Endothelial cell of hepatic sinusoid (primary cell): Measurements from ENCODE around the gene COX6A2.

Source experiments
- in situ Hi-C: cut with HindIII; loops from 2 replicates; pipeline ENCODE4 v1.10.0; 2017; ENCODE audit warnings: low sequenced_read_pairs

The COX6A2 gene

DNA sequence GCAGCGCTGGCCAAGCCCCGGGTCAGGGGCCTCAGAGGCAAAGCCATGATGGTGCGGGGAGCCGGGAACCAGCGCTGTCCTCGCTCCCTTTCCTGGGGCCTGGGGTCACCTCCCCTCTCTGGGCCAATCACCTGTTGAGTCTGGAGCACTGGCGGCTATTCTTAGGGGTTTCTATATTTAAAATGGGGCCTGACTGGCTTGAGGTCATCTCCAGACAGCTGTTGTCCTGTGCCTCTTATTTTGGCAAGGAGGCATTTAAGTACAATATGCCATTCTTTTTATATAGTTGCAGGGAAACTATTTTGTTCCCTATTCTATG lies at the start of gene COX6A2:
Gene COX6A2 (minus strand): TSS at position 82 of the 319 bp plus-strand sequence. CDS start 35 bp downstream, at position 47.
- in situ Hi-C loops = no loop called here

DNA sequence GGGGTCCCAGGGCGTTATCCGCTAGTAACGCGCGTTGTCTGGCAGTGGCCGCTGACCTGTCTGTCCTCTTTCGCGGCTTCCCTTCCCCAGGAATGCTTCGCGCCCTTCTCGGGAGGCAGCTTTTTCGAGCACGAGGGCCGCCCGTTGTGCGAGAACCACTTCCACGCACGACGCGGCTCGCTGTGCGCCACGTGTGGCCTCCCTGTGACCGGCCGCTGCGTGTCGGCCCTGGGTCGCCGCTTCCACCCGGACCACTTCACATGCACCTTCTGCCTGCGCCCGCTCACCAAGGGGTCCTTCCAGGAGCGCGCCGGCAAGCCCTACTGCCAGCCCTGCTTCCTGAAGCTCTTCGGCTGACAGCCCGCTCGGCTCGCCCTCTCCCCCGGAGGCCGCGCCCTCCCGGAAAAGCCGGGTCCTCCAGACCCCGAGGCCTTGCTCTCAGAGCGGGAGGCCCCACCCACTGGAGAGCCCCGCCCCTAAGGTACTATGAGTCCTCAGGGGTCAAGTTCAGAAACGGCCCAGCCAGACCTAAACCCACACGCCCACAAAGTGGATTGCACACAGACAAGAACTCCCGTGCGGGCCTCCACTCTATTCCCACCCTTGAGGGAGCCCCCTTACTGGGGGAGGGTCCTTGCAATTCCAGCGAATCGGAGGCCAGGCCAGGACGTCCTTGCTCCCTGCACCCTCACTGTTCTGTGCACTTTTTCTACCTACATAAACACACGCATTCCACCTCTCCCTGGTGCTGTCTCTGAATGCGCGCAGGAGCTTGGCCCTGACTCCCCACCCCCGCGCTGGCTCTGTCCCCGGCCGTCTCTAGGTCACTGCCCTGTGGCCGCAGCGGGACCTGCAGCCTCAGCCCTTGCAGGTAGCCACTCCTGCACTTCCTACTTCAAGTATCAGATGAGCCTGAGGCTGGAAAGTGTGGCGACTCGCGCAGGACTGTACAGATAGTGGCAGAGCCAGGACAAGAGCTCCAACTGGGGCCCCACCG lies 49.4 kb upstream of the COX6A2 start:
- in situ Hi-C loops = no loop called here

DNA sequence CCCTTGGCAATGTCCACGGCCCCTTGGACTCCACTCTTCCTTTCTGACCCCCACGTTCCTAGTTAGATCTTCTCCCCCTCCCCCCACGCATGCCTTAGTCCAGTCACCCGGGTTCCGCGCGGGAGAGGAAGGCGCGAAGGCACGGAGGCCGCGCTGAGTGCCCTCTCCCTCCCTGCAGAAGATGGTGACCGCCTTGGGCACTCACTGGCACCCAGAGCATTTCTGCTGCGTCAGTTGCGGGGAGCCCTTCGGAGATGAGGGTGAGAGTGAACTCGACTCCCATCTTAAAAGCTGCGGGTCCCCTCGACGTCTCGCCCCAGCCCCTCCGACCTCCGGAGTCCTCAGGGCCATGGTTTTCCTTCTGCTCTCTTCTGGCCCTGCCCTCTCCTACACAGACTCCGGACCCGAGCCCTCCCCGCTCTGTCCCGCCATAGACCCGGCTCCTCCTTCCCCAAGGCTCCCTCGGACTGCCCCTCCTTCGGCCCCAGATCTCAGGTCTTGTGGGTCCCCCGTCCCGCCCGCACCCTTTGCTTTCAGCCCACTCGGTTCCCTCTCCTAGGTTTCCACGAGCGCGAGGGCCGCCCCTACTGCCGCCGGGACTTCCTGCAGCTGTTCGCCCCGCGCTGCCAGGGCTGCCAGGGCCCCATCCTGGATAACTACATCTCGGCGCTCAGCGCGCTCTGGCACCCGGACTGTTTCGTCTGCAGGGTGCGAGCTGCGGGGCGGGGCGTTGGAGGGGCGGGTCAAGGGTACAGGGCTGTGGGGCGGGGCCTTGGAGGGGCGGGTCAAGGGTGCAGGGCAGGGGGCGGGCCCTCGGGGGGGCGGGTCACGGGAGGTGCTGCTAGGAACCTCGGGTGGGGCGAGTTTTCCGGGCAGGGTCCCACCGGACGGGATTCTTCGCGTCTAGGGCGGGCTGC lies 48.4 kb upstream of the COX6A2 start:
- in situ Hi-C loops = no loop called here

DNA sequence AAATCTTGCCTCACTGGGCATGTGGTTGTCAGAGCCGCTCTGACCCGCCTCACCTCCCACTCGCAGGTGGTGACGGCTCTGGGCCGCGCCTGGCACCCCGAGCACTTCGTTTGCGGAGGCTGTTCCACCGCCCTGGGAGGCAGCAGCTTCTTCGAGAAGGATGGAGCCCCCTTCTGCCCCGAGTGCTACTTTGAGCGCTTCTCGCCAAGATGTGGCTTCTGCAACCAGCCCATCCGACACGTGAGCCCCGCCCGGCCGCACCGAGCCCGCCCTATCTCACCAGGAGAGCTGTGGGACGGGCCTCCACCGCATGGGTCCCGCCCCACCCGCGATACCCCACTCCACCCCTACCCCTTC lies 47.8 kb upstream of the COX6A2 start:
- in situ Hi-C loops = no loop called here

DNA sequence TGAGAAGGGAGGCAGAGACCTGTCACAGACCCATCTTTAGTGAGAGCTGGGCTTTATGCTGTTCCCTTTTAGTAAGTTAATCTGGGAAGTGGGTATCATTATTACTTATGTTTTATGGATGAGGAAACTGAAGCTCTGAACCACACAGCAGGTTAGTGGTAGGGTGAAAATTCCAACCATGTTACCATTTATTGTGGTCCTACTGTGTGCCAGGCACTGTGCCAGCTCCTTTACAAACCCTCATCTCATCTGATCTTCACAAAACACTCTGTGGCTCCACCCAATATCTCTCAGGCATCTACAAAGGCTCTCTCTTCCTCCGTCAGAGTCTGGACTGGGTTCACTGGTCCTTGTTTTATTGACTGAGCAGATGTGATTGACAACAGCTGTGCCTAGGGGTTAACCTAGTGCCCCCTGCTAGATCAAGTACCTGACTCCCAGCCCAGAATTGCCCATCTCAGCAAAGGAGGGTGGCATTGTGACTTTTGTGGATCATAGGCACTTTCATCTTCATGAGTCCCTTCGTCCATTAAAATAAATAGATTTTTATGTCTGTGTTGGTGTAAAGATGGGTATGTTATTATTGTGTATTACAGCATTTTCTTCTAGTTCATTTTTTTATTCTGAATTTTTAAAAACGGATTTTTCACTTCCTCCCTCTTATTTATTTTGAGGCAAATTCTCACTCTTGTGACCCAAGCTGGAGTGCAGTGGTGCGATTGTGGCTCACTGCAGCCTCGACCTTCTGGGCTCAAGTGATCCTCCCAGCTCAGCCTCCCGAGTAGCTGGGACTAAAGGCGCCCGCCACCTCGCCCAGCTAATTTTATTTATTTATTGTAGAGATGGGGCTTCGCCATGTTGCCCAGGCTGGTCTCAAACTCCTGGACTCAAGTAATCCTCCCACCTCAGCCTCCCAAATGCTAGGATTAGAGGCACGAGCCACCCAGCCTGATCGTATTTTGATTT lies 46.9 kb upstream of the COX6A2 start:
- in situ Hi-C loops = loop anchor here (25.0 kb wide), 2 partner anchors 413 to 538 kb away; partner anchors contain the start of genes ORAI3, ZNF646 and ZNF668

DNA sequence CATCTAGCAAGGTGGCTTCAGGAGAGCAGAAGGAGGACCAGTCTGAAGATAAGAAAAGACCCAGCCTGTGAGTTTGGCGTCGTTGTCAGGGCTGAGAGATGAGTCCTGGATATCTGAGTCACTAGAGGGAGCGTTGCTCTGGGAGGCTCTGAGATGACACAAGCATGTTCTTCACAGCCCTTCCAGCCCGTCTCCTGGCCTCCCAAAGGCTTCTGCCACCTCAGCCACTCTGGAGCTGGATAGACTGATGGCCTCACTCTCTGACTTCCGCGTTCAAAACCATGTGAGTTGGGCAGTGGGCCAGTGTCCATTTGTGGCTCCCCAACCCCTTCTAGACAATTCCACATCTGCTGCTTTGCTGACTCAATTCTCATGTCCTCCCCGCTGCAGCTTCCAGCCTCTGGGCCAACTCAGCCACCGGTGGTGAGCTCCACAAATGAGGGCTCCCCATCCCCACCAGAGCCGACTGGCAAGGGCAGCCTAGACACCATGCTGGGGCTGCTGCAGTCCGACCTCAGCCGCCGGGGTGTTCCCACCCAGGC lies 46.1 kb upstream of the COX6A2 start:
- in situ Hi-C loops = loop anchor here (25.0 kb wide), 2 partner anchors 412 to 537 kb away; partner anchors contain the start of genes ORAI3, ZNF646 and ZNF668

DNA sequence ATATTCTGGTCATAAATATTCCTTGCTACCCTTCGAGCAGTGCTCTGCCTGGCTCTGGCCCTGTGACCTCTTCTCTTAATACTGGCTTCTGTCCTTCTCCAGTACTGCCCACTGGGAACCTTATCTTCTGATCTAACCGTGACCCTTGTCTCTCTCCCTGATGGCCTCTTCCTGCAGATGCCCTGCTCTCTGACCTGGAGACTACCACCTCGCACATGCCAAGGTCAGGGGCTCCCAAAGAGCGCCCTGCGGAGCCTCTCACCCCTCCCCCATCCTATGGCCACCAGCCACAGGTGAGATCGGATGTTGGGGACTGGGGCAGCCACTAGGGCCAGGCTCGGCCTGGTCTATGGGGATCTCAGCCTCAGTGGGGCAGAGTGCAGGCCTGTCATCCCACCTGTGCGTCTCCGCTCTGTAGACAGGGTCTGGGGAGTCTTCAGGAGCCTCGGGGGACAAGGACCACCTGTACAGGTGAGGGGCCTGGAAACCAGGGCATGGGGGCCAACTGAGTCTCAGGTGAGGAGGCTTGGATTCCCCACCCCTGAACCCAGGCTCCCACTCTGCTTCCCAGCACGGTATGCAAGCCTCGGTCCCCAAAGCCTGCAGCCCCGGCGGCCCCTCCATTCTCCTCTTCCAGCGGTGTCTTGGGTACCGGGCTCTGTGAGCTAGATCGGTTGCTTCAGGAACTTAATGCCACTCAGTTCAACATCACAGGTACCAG lies 45.3 kb upstream of the COX6A2 start:
- in situ Hi-C loops = loop anchor here (25.0 kb wide), 2 partner anchors 411 to 536 kb away; partner anchors contain the start of genes ORAI3, ZNF646 and ZNF668

DNA sequence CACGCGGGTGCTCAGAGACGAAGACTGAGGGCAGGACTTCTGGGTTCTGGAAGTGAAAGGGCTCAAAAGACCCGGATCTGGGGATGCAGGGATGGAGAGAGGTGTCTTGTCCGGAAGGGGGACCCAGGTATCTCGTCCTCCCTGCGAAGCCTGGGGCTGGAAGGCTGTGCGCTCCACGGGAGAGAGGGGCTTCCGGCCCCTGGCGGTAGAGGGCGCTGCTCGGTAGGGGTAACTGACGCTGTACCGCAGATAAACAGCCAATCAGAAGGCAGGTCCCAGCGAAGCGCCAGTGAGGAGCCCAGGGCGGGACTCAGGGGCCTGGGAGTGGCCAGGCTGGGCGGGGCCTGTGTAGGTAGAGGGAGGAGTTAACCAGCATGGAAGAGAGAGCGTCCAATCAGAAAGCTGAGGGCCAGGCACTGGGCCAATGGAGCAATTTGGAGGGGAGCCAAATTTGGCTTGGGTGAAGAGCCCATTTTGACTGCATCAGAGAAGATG lies 44.6 kb upstream of the COX6A2 start:
- in situ Hi-C loops = loop anchor here (25.0 kb wide), 2 partner anchors 410 to 535 kb away; partner anchors contain the start of genes ORAI3, ZNF646 and ZNF668

DNA sequence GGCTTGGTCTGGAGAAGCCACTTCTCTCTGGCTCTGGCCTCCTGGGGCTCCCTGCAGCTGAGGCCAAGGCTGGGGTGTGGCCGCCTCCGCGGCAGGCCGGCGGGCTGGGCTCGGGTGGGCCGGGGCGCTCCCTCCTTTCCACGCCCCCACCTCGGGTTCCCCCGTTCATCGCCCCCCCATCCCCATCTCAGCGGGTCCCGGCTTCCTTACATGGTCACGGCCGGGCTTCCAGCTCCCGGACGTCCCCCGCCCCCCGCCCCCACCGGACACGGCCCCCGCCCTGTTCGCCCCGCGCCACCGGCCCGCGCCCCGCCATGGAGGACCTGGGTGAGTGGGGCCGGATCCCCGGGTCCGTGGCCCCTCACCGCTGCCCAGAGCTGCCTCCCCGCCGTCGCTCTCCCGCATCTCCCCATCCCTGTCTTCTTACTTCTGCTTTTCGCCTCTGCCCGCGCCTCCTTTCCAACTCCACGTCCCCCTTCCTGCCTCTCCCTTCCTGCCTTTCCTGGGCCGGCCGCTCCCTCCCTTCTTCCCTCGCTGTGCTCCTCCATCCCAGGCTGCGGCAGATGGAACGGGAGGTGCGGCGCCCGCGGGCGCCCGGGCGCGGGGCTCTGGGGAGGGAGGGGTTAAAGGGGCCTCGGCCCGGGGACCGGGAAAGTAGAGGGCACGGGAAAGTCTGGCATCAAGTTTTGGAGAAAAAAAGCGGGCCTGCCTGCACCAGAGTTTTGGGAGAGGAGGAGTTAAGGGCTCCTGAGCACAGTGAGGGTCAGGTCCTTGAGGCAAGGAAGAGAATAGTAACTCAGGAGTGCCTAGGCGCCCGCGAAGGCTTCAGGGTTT lies 43.9 kb upstream of the COX6A2 start, which contains the start of gene TGFB1I1:
Gene TGFB1I1 (plus strand): TSS at position 278 of the 834 bp plus-strand sequence. CDS start 37 bp downstream, at position 315.
- in situ Hi-C loops = loop anchor here (25.0 kb wide), 2 partner anchors 410 to 535 kb away; partner anchors contain the start of genes ORAI3, ZNF646 and ZNF668

DNA sequence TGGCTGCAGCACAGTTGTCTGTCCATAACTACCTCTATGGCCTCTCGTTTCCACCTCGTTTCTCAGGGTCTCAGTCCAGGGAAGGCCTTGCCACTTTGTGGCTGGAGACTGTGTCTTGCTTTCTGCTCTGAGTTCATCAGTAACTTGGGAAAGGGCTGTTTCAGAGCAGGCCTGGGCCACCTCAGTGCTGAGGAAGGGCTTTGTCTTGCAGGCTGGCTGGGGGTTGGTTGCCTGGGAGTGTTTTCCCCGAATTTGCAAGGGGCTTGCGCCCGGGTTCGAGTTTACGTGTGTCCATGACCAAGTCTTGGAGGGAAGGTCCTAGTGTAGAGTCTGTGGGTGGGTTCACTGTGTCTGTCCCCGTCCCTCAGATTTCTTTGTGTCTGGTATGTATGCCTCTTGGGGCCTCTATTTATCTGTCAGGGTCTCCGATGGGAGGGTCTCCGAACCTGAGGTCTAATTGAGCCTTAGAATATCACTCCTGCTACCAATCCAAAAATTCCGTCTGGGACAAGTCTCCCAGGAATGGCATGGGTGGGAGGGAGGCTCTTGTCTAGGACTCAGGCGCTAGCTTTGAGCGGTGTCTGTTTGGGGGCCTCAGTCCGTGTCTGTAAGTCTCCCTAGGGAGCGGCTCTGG lies 43.2 kb upstream of the COX6A2 start:
- in situ Hi-C loops = loop anchor here (25.0 kb wide), 2 partner anchors 409 to 534 kb away; partner anchors contain the start of genes ORAI3, ZNF646 and ZNF668

DNA sequence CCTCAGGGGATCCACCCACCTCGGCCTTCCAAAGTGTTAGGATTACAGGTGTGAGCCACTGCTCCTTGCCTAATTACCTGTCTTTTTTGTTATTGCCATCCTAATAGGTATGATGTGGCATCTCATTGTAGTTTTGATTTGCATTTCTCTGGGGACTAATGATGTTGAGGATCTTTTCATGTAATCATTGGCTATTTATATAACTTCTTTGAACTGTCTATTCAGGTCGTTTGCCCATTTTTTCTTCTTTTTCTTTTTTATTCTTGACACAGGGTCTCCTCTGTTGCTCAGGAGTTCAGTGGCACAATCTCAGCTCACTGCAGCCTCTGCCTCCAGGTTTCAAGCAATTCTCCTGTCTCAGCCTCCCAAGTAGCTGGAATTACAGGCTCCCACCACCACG lies 42.5 kb upstream of the COX6A2 start:
- in situ Hi-C loops = loop anchor here (25.0 kb wide), 2 partner anchors 408 to 533 kb away; partner anchors contain the start of genes ORAI3, ZNF646 and ZNF668

DNA sequence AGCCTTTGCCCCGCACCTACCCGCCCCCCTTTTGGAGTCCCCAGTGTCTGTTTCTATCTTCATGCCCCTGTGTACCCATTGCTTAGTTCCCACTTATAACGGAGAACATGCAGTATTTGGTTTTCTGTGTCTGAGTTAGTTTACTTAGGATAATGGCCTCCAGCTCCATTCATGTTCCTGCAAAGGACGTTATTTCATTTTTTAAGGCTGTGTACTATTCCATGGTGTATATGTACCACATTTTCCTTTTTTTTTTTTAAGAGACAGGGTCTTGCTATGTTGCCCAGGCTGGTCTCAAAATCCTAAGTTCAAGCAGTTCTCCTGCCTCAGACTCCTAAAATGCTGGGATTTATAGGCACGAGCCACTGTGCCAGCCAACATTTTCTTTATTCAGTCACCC lies 39.7 kb upstream of the COX6A2 start:
- in situ Hi-C loops = loop anchor here (25.0 kb wide), 2 partner anchors 406 to 531 kb away; partner anchors contain the start of genes ORAI3, ZNF646 and ZNF668

DNA sequence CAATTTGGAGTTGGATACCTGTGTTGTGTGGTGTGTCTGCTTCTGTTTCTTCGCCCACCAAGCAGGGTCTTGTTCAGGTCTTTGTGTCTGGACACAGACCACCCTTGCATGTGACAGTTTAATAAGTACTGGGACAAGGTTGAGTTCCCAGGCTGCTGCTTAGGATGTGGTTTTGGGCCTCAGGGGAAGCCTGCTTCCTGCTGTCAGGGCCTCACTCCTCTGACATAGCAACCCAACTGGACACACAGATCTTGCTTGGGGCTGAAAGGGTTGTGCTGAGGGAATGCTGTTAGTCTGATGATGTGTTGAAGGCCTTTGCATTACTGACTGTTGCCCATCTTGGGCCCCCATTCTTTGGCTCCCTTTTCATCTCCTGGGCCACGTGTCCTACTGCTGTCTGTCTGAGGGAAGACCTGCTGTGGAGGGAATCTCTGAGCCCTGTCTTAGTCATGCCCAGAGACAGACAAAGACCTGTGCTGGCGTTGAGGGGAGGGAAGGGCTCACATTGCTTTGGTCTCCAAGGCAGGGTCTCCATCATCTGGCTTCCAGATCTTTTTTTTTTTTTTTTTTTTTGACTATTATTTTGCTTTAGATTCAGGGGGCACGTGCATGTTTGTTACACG lies 39.1 kb upstream of the COX6A2 start:
- in situ Hi-C loops = loop anchor here (25.0 kb wide), 2 partner anchors 405 to 530 kb away; partner anchors contain the start of genes ORAI3, ZNF646 and ZNF668

DNA sequence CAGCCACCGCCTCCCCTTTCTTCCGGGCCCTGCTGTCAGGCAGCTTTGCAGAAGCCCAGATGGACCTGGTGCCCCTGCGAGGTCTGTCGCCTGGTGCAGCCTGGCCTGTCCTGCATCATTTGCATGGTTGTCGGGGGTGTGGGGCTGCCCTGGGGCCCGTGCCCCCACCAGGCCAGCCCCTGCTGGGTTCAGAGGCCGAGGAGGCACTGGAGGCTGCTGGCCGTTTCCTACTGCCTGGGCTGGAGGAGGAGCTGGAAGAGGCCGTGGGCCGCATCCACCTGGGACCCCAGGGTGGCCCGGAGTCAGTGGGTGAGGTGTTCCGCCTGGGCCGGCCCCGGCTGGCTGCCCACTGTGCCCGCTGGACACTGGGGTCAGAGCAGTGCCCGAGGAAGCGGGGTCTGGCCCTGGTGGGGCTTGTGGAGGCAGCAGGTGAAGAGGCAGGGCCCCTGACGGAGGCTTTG lies 38.3 kb upstream of the COX6A2 start:
- in situ Hi-C loops = loop anchor here (25.0 kb wide), 2 partner anchors 404 to 529 kb away; partner anchors contain the start of genes ORAI3, ZNF646 and ZNF668

DNA sequence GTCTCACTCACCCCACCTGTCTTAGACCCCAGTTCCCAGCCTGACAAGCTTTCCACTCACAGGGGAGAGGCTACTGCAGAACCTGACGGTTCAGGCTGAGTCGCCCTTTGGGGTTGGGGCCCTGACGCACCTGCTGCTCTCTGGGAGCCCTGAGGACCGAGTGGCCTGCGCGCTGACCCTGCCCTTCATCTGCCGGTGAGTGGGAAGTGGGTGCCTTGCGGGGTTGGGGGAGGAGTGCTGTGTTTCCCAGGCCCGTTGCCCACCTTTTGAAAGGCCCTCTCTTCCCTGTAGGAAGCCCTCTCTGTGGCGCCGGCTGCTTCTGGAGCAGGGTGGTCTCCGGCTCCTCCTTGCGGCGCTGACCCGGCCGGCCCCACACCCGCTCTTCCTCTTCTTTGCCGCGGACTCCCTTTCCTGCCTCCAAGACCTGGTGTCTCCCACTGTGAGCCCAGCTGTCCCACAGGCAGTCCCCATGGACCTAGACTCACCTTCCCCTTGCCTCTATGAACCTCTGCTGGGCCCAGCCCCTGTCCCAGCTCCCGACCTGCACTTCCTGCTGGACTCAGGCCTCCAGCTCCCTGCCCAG lies 37.7 kb upstream of the COX6A2 start:
- in situ Hi-C loops = loop anchor here (25.0 kb wide), 2 partner anchors 404 to 529 kb away; partner anchors contain the start of genes ORAI3, ZNF646 and ZNF668
